Retinal pigment epithelial cell (primary cell): Measurements from ENCODE around the gene AIG1.

Experiments
- DNase-seq: peaks from one replicate; pipeline ENCODE4 v3.0.0-alpha.2; 2010; ENCODE audit warnings: low read depth
- H3K4me3 ChIP-seq: 2 replicates; pipeline ENCODE4 v1.5.1; 2011; ENCODE audit warnings: mild to moderate bottlenecking, low read length, control low read depth, moderate library complexity
- TF ChIP-seq, protein P1 (sequence below): conservative IDR thresholded peaks from 2 replicates; pipeline ENCODE4 v1.5.1; 2011; ENCODE audit warnings: low read depth, low read length, control low read depth, inconsistent platforms

The AIG1 gene

DNA sequence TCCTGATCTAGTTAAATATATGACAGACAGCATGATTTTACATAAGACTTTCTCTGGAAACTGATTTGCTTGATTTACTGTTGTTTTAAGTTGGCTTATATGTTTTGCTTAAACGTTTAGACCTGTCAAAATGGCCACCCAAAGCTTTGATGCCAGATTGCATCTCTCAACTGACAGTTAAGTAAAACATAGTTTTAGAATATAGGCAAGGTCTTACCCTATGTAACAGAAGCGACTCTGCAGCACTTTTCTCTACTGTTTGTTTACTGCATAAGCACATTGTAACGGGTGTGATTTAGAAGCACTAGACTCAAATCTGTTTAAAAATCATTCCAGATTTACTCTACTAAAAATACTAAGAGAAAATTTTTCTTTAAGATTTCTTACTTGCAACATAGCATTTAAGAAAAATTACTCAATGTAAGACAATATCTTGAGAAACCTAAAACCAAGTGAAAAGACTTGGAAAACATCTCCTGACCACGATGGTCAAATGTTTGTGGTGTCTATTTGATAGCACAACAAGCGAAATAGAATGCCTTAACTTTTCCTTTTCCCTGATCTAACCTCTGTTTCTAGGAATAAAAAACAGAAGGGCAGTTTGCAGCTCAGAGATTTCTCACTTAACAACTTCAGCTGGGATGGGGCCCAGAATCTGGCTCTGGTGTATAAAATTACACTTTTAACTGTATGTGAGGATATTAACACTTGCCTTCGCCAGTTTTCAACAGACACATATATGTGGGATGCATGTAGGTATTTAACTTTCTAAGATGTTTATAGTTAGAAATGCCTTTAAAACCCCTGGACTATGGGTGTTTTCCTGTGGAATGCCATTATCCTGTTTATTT, 47.4 kb downstream of the AIG1 start:
- no peak overlapping the region for H3K4me3 ChIP-seq
- DNase-seq = no peak
- TF ChIP-seq, protein P1, sequence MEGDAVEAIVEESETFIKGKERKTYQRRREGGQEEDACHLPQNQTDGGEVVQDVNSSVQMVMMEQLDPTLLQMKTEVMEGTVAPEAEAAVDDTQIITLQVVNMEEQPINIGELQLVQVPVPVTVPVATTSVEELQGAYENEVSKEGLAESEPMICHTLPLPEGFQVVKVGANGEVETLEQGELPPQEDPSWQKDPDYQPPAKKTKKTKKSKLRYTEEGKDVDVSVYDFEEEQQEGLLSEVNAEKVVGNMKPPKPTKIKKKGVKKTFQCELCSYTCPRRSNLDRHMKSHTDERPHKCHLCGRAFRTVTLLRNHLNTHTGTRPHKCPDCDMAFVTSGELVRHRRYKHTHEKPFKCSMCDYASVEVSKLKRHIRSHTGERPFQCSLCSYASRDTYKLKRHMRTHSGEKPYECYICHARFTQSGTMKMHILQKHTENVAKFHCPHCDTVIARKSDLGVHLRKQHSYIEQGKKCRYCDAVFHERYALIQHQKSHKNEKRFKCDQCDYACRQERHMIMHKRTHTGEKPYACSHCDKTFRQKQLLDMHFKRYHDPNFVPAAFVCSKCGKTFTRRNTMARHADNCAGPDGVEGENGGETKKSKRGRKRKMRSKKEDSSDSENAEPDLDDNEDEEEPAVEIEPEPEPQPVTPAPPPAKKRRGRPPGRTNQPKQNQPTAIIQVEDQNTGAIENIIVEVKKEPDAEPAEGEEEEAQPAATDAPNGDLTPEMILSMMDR = no peak

DNA sequence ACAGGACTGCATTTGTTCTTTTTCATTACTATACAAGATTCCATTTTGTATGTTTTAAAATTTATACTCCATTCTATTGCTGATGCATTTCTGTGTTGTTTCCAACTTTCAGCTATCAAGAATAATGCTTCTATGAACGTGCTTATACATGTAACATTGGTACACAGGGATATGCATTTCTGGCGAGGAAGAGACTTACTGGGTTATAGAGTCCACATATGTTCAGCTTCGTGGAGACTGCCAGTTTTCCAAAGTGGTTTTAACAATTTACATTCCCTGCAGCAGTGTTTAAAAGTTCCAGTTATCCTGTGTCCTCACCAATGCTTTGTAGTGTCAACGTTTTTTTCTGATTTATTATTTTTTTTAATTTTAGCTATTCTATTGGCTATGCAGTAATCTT, 48.5 kb downstream of the AIG1 start:
- no peak overlapping the region for H3K4me3 ChIP-seq
- TF ChIP-seq, protein P1 = no peak
- DNase-seq = no peak

DNA sequence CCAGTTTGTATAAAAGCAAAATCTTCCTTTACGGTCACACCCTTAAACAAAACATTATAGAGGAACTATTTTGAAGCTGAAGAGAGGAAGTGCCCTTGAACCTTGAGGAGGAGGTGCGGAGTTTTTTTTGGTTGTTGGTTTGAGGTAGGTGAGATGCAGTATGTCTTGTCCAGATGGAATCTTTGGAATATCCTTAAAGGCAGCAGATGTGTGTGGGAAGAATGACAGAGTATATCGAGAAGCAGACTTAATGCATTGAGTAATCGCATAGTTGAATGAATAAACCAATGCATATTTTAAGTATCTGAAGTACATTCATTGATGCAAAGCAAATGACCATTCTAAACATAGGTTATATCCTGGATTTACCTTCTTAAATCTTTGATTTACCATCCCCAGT, 49.9 kb downstream of the AIG1 start:
- TF ChIP-seq, protein P1 = no peak
- no peak for DNase-seq
- no peak overlapping the region for H3K4me3 ChIP-seq

GRCh38 chr6:143110996-143111395, 50.3 kb downstream of the AIG1 start:
- DNase-seq = no peak
- H3K4me3 ChIP-seq = no peak overlapping the region
- TF ChIP-seq, protein P1 = no peak

GRCh38 chr6:143111443-143111842, 50.8 kb downstream of the AIG1 start:
- no peak for DNase-seq
- H3K4me3 ChIP-seq = no peak overlapping the region
- TF ChIP-seq, protein P1 = no peak

- H3K4me3 ChIP-seq = no peak overlapping the region
- TF ChIP-seq, protein P1 = no peak
- DNase-seq = no peak
Measured at GRCh38 chr6:143112084-143112768, 51.5 kb downstream of the AIG1 start.
